ENCODE results near the gene AGAP3.

The AGAP3 gene

GRCh38 chr7:151134743-151135524 lies 48.7 kb downstream of the AGAP3 start:
- DNase-seq (ENCODE audit: low read depth in 3 of 3, low spot score in 1 of 3), result no peak

DNA sequence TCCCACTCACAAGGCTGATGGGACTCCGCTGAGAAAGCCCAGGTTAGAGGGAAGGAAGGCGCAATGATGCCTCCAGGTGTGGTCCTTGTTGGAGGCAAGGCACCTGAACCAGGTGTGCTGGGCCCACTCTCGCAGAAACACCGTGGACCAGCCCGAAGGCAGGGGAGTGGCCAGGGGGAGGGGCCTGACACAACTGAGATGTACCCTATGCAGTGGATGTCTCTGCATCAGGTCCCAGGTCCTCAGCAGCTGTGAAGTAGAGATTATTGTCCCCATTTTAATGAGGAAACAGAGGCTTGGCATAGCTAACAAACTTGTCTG lies 49.2 kb downstream of the AGAP3 start:
- DNase-seq (ENCODE audit: low read depth in 3 of 3, low spot score in 1 of 3), result no peak

DNA sequence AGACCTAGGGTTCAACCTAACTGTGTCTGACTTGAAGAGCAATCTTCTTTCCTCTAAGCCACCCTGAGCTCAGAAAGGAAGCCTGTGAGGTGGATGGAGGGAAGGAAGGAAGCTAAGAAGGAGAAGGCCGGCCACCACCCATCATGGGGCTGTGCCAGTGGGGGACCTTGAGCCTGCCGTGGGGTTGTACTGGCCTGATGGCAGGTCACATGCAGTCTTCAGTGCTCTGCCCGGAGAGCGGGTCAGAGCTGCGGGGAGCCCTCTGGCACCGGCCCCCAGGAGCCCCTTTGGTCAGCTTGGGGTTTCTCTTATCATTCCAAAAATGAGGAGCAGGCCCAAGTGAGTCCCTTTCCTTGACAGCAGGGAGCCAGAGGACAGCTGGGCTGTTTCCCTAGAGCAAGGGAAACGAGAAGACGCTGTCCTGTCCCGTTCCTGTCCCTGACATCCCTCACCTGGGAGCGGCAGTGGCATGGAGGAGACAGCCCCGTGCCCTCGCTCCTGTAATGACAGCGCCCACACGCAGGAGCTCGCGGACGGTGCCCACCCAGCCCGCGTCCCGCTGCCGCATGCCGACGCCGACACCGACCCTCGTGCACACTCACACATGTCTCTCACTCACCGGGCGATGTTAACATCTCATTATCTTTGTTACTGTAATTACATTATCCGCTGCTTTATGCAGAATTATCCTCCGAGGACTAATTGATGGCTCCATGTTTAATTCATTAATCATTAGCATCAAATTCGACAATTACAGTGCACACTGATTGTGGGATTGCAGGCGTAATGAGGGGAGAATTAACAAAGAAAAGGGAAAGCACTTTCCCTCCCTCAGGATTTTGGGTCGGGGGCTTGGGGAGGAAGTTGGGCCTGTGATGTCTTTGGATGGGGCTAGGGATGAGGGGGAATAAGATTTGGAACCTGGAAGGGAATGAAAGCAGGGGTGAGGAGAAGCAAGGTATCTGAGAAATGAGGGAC lies 49.9 kb downstream of the AGAP3 start:
- DNase-seq (ENCODE audit: low read depth in 3 of 3, low spot score in 1 of 3), result no peak

DNA sequence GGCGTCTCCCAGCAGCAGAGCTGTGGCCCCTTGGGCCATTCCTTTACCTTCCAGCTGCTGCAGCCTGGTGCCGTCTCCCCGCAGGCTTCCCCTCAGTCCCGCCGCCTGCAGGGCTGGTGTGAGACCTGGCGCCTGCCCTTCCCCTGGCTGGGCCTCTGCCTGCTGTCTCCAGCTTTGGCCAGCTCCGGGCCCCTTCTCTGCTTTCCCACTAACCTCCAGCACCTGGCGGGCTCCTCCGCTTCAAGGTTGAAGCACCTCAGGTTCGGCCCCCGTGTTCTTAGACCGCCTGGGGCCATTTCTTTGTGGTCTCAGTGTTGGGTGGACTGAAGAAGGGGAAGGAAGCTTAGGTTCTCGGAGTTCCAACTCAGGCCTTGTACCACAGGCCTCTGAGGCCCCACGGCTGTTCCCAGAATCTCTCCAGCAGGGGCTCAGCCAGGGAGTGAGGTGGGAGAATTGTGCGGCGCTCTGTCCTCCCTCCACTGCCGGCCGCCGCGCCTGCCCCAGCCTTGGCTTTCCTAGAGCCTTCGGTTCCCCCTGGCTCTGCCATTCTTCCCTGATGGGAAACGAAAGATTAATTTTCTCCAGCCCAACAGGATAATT lies 50.9 kb downstream of the AGAP3 start:
- no peak for DNase-seq (ENCODE audit: low read depth in 3 of 3, low spot score in 1 of 3)

DNA sequence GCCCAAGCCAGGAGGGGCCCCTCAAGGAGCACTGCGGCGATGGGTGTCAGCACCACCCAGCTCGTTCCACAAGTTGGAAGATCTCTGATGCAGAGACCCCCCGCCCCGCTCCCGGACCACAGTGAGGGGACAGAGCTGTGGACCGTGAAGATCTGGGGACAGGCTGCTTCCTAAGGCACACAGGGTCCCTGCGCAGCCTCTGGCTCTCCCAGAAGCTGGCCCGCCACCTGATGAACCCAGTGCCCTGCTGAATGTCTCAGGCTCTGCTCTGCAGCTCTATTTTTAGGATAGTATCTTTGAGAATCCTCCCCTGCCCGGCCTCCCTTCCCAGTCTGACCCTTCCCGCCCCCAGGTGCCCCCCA lies 51.5 kb downstream of the AGAP3 start:
- no peak for DNase-seq (ENCODE audit: low read depth in 3 of 3, low spot score in 1 of 3)

GRCh38 chr7:151138153-151138851 lies 52.0 kb downstream of the AGAP3 start:
- DNase-seq (ENCODE audit: low read depth in 3 of 3, low spot score in 1 of 3), result no peak

GRCh38 chr7:151139071-151139790 lies 53.0 kb downstream of the AGAP3 start:
- no peak for DNase-seq (ENCODE audit: low read depth in 3 of 3, low spot score in 1 of 3)

GRCh38 chr7:151139791-151140190 lies 53.5 kb downstream of the AGAP3 start:
- DNase-seq (ENCODE audit: low read depth in 3 of 3, low spot score in 1 of 3), result no peak

DNA sequence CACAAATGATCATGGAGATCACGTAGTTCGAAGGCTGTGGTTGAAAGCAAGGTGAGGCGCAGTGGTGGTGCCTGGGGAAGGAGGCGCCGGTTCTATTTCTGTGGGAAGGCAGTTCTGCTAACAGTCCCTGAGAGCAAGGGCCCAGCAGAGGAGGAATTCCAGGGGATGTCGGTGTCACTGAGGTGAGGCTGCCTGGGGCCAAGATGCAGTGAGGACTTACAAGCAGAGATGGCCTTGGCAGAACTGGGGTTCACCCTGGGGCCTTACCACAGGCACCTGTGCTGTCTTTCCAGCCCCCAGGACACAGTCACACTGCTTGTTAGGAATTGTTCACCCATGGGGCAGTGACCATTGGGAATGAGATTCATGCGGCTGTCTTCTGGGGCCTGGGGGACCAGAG lies 54.6 kb downstream of the AGAP3 start:
- DNase-seq (ENCODE audit: low read depth in 3 of 3, low spot score in 1 of 3), result no peak

DNA sequence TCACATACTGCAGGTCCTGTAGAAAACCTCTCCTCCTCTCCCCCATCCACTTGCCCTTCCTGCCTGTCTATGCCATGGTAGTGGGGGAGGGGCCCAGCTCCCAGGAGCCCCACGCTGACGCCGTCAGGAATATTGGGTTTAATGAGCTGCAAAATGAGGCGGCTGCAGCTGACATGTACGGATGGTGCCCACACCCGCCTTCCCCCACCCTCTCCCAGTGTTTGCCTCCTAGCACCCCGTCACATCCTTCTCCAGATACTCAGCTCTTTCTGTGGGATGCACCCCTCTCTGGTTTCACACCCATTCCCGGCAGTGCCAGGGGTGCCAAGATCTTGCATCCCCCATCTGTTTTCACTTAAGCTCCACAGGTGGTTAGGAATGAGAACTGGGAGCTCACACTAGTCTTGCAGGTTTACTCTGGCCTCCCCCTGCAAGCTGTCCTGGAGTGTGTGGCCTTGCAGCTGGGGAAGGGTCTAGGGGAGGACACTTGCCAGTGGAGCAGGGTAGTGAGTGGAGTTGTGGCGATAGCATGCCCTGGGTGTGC lies 55.1 kb downstream of the AGAP3 start:
- no peak for DNase-seq (ENCODE audit: low read depth in 3 of 3, low spot score in 1 of 3)

- DNase-seq (ENCODE audit: low read depth in 3 of 3, low spot score in 1 of 3), result no peak
These were observed 55.8 kb downstream of the AGAP3 start for GRCh38 chr7:151141855-151142685.

DNA sequence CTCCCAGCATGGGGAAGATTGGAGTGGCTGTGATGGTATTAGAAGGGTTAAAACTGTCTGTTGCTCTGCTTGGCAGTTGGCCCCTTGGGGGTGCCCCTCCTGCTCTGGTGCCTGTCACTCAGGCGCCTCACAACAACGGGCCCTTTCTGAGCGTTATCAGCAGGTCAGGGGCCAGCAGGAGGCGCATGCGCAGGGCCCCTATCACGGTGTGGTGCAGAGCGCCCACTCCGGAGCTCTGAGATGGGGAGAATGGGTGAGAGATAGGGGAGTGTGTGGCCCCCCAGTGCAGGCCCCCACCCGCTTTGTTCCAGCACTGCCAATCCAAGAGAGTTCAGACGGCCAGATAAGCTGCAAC lies 56.4 kb downstream of the AGAP3 start:
- no peak for DNase-seq (ENCODE audit: low read depth in 3 of 3, low spot score in 1 of 3)

- DNase-seq (ENCODE audit: low read depth in 3 of 3, low spot score in 1 of 3), result no peak
These were observed 57.2 kb downstream of the AGAP3 start for GRCh38 chr7:151143261-151144015.

GRCh38 chr7:151144387-151144786 lies 58.1 kb downstream of the AGAP3 start:
- DNase-seq (ENCODE audit: low read depth in 3 of 3, low spot score in 1 of 3), result no peak

DNA sequence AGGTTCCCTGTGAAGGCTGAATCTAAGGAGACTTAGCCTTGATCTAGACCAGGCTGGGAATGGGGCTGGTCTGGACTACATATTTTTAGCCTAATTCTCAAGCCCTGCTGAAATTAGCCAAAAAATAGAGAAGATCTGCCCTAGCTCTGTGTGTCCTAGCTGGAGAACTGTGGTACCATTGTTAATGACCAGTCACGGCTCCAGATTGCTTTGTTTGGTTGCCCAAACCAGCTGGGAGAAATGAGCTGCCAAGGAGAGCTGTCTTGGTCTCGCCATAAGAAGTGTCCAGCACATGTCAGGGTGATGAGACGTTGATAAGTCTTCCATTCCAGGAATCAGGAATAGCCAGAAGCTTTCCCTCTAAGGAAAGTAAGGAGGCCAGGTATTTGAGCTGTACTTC lies 60.5 kb downstream of the AGAP3 start:
- no peak for DNase-seq (ENCODE audit: low read depth in 3 of 3, low spot score in 1 of 3)

DNA sequence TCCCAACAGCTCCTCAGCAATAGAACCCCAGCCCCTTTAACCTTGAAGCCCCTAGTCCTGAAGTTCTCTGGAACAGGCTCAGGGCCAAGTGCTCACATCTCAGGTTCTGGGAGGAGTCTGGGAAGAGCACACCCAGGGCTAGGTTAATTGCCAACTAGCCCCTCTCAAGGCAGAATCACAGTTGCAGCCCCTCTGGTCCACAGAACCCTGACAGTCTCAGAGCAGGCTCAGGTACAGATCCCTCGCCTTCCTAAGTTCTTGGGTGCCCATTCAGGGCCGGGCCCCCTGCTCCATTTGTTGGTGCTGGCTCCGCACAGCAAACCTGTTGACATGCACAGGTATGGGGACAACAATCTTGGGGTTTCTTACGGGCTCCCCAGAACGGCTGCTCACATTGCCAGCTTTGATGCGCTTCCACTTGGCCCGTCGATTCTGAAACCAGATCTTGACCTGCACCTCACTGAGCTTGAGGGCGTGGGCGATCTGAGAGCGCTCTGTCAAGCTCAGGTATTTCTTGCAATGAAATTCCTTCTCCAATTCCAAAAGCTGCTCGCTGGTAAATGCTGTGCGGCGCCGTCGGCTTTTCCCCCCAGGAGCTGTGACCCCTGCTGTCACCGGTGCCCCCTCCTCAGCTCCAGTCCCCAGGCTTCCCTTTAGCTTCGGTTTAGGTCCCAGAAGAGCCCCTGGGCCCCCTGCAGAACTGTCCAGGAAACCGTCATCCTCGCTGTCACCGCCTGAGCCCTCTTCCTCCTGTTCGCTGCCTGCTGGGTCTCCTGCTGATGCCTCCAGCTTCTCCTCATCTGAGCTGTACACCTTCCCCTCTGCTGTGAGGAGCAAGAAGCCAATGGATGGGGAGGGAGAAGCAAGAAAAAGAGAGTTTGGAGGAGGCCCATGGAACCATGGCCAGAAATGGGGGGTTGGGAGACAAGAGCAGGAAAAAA lies 62.3 kb downstream of the AGAP3 start:
- no peak for DNase-seq (ENCODE audit: low read depth in 3 of 3, low spot score in 1 of 3)

DNA sequence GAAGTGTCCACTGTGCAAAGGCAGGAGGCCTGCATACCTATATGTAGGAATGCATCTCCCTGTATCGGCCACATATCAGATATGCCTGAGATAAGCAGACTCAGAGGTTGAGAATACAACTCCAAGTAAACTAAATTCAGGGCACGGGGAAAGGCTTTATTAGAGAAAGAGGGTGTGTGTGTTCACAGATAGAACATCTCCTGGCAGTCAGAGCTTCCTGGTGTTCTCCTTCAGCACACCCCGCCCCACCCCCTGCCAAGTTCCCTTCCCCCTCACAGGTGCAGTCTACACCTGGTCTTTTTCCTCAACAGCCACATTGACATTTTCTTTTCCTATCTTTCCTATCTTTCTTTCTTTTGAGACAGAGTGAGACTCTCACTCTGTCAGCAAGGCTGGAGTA lies 64.1 kb downstream of the AGAP3 start:
- no peak for DNase-seq (ENCODE audit: low read depth in 3 of 3, low spot score in 1 of 3)
